Mesendoderm (in vitro differentiated cells): Measurements from ENCODE around the gene HOXD4.

Source experiments
- DNase-seq: peaks from one replicate; pipeline ENCODE4 v3.0.0; 2013
- H2AK5ac ChIP-seq: 2 replicates; pipeline ENCODE4 v1.6.1; 2013; ENCODE audit warnings: low read length, inconsistent platforms
- H2BK120ac ChIP-seq: 2 replicates; pipeline ENCODE4 v1.6.1; 2013; ENCODE audit warnings: low read depth, mild to moderate bottlenecking, low read length, moderate library complexity, mixed read lengths
- H2BK15ac ChIP-seq: replicated peaks from 2 replicates; pipeline ENCODE4 v1.6.1; 2013; ENCODE audit warnings: low read depth, mild to moderate bottlenecking, moderate library complexity
- H2BK5ac ChIP-seq: 2 replicates; pipeline ENCODE4 v1.6.1; 2013; ENCODE audit warnings: low read length, inconsistent platforms
- H3K18ac ChIP-seq: 2 replicates; pipeline ENCODE4 v1.6.1; 2013; ENCODE audit warnings: mild to moderate bottlenecking, low read length, mixed read lengths
- H3K23ac ChIP-seq: one replicate; pipeline ENCODE4 v1.6.1; 2013; ENCODE audit warnings: low read length
- H3K27ac ChIP-seq: 2 replicates; pipeline ENCODE4 v1.5.1; 2013; ENCODE audit warnings: low read depth, mild to moderate bottlenecking, inconsistent platforms, low read length, moderate library complexity
- H3K27me3 ChIP-seq: 2 replicates; pipeline ENCODE4 v1.6.1; 2013; ENCODE audit warnings: low read length, control low read depth, mild to moderate bottlenecking, inconsistent platforms; ENCODE audit not compliant: insufficient read depth, poor library complexity
- H3K36me3 ChIP-seq: 2 replicates; pipeline ENCODE4 v1.6.1; 2013; ENCODE audit warnings: low read length, inconsistent platforms; ENCODE audit not compliant: control insufficient read depth, insufficient read depth
- H3K4ac ChIP-seq: one replicate; pipeline ENCODE4 v1.6.1; 2013; ENCODE audit warnings: low read depth, mild to moderate bottlenecking, low read length, moderate library complexity
- H3K4me1 ChIP-seq: 2 replicates; pipeline ENCODE4 v1.6.1; 2013; ENCODE audit warnings: low read depth, low read length, inconsistent platforms; ENCODE audit not compliant: control insufficient read depth
- H3K4me2 ChIP-seq: 2 replicates; pipeline ENCODE4 v1.6.1; 2013; ENCODE audit warnings: low read length
- H3K4me3 ChIP-seq: 2 replicates; pipeline ENCODE4 v1.5.1; 2013; ENCODE audit warnings: mild to moderate bottlenecking, low read length
- H3K56ac ChIP-seq: one replicate; pipeline ENCODE4 v1.6.1; 2013; ENCODE audit warnings: low read length
- H3K79me1 ChIP-seq: 2 replicates; pipeline ENCODE4 v1.6.1; 2013; ENCODE audit warnings: low read length, inconsistent platforms
- H3K79me2 ChIP-seq: 2 replicates; pipeline ENCODE4 v1.6.1; 2013; ENCODE audit warnings: mild to moderate bottlenecking, low read length; ENCODE audit not compliant: control insufficient read depth, insufficient read depth
- H3K9ac ChIP-seq: 2 replicates; pipeline ENCODE4 v1.6.1; 2013; ENCODE audit warnings: low read length, inconsistent platforms
- H4K5ac ChIP-seq: one replicate; pipeline ENCODE4 v1.6.1; 2013; ENCODE audit warnings: low read length
- H4K8ac ChIP-seq: one replicate; pipeline ENCODE4 v1.6.1; 2013; ENCODE audit warnings: low read depth, mild to moderate bottlenecking, control low read depth, low read length, moderate library complexity
- WGBS: extraction: QIAGEN DNeasy Blood & Tissue Kit; methylation state at CpG from one replicate; pipeline ENCODE4 v1.1.7; 2013; ENCODE audit warnings: low lambda C conversion rate, missing lambda C conversion rate; ENCODE audit not compliant: insufficient coverage; ENCODE audit errors: extremely low coverage; 5-methylcytosine and 5-hydroxymethylcytosine counted together

HOXD4 gene

GRCh38 chr2:176187899-176188773 is 36.8 kb downstream of the HOXD4 start, which contains the start of gene HOXD1:
HOXD1 (plus strand) TSS chr2:176188668; CDS start chr2:176188802, 134 bp downstream.
- H2BK5ac ChIP-seq, result no peak within 1 kb of the TSS
- no peak within 1 kb of the TSS for H3K18ac ChIP-seq
- no peak within 1 kb of the TSS for H3K4ac ChIP-seq
- H3K4me3 ChIP-seq, result peak within 1 kb of the TSS; percentile 14
- no peak within 1 kb of the TSS for H2BK15ac ChIP-seq
- H3K4me2 ChIP-seq, result peak within 1 kb of the TSS; percentile 61
- H3K36me3 ChIP-seq, result no peaks in the 10 kb centered on the region
- H3K27ac ChIP-seq, result no peak within 1 kb of the TSS
- H2AK5ac ChIP-seq, result no peak within 1 kb of the TSS
- no peak within 1 kb of the TSS for H4K8ac ChIP-seq
- peak within 1 kb of the TSS; percentile 68 for H3K56ac ChIP-seq
- H3K23ac ChIP-seq, result peak within 1 kb of the TSS; percentile 18
- H3K79me1 ChIP-seq, result no peaks in the 10 kb centered on the region
- peak; percentile 68 for DNase-seq
- peaks cover 29% of the 10 kb centered on the region for H3K27me3 ChIP-seq
- H3K79me2 ChIP-seq, result no peaks in the 10 kb centered on the region
- peak within 1 kb of the TSS; percentile 40 for H3K9ac ChIP-seq
- peaks cover 9% of the 10 kb centered on the region for H3K4me1 ChIP-seq
- WGBS, result no CpG with 5 or more reads among the region's 68 CpGs
- H2BK120ac ChIP-seq, result no peak within 1 kb of the TSS
- no peak within 1 kb of the TSS for H4K5ac ChIP-seq

- DNase-seq, result peak; percentile 42
- H3K4me3 ChIP-seq, result no peak overlapping the region
- no peak overlapping the region for H3K18ac ChIP-seq
- peaks cover 9% of the 10 kb centered on the region for H3K4me1 ChIP-seq
- no peaks in the 10 kb centered on the region for H3K36me3 ChIP-seq
- H3K79me1 ChIP-seq, result no peaks in the 10 kb centered on the region
- no peaks in the 10 kb centered on the region for H3K79me2 ChIP-seq
- no peak overlapping the region for H3K27ac ChIP-seq
- H3K9ac ChIP-seq, result peak overlapping the region; percentile 4
- no CpG with 5 or more reads among the region's 98 CpGs for WGBS
- H2AK5ac ChIP-seq, result no peak overlapping the region
- H3K4me2 ChIP-seq, result peak overlapping the region; percentile 61
- H4K8ac ChIP-seq, result no peak overlapping the region
- no peak overlapping the region for H3K4ac ChIP-seq
- H3K56ac ChIP-seq, result no peak overlapping the region
- no peak overlapping the region for H2BK5ac ChIP-seq
- no peak overlapping the region for H2BK15ac ChIP-seq
- H3K23ac ChIP-seq, result peak overlapping the region; percentile 18
- no peak overlapping the region for H2BK120ac ChIP-seq
- H4K5ac ChIP-seq, result no peak overlapping the region
- H3K27me3 ChIP-seq, result peaks cover 28% of the 10 kb centered on the region
Measured at GRCh38 chr2:176188774-176189680, 37.7 kb downstream of the HOXD4 start.

GRCh38 chr2:176189681-176190641 is 38.6 kb downstream of the HOXD4 start:
- H3K18ac ChIP-seq, result no peak overlapping the region
- peak overlapping the region; percentile 37 for H3K4me2 ChIP-seq
- peak overlapping the region; percentile 18 for H3K23ac ChIP-seq
- no peak overlapping the region for H3K9ac ChIP-seq
- peaks cover 28% of the 10 kb centered on the region for H3K27me3 ChIP-seq
- H2BK5ac ChIP-seq, result no peak overlapping the region
- H3K4me1 ChIP-seq, result peaks cover 9% of the 10 kb centered on the region
- H3K4ac ChIP-seq, result no peak overlapping the region
- no peak overlapping the region for H2BK120ac ChIP-seq
- no peak overlapping the region for H3K27ac ChIP-seq
- H3K4me3 ChIP-seq, result no peak overlapping the region
- no peak overlapping the region for H4K5ac ChIP-seq
- no peak overlapping the region for H2AK5ac ChIP-seq
- no peak overlapping the region for H4K8ac ChIP-seq
- no peaks in the 10 kb centered on the region for H3K36me3 ChIP-seq
- H3K79me1 ChIP-seq, result no peaks in the 10 kb centered on the region
- no peak overlapping the region for H3K56ac ChIP-seq
- H2BK15ac ChIP-seq, result no peak overlapping the region
- no peaks in the 10 kb centered on the region for H3K79me2 ChIP-seq
- WGBS, result no CpG with 5 or more reads among the region's 28 CpGs
- DNase-seq, result no peak

GRCh38 chr2:176192351-176192750 is 41.0 kb downstream of the HOXD4 start:
- H3K4me2 ChIP-seq, result no peak overlapping the region
- H3K4me1 ChIP-seq, result peaks cover 7% of the 10 kb centered on the region
- no peak overlapping the region for H2AK5ac ChIP-seq
- peak; percentile 46 for DNase-seq
- H3K18ac ChIP-seq, result no peak overlapping the region
- H3K9ac ChIP-seq, result no peak overlapping the region
- H3K79me2 ChIP-seq, result no peaks in the 10 kb centered on the region
- H2BK5ac ChIP-seq, result no peak overlapping the region
- H2BK15ac ChIP-seq, result no peak overlapping the region
- H3K27ac ChIP-seq, result no peak overlapping the region
- no peak overlapping the region for H4K5ac ChIP-seq
- H4K8ac ChIP-seq, result no peak overlapping the region
- H3K4ac ChIP-seq, result no peak overlapping the region
- H3K23ac ChIP-seq, result no peak overlapping the region
- H3K27me3 ChIP-seq, result peaks cover 26% of the 10 kb centered on the region
- no peaks in the 10 kb centered on the region for H3K79me1 ChIP-seq
- H3K56ac ChIP-seq, result no peak overlapping the region
- no CpG with 5 or more reads among the region's 1 CpG for WGBS
- no peak overlapping the region for H3K4me3 ChIP-seq
- no peaks in the 10 kb centered on the region for H3K36me3 ChIP-seq
- no peak overlapping the region for H2BK120ac ChIP-seq

- Histone ChIP-seq H4K8ac (no peak overlapping the region), H3K79me2 (no peaks in the 10 kb centered on the region), H3K79me1 (no peaks in the 10 kb centered on the region), H3K4me1 (peaks cover 2% of the 10 kb centered on the region), H3K56ac (no peak overlapping the region), H3K4me3 (no peak overlapping the region), H3K9ac (no peak overlapping the region), H2BK5ac (no peak overlapping the region), H3K4me2 (no peak overlapping the region), H2AK5ac (no peak overlapping the region), H4K5ac (no peak overlapping the region), H3K18ac (no peak overlapping the region), H3K27ac (no peak overlapping the region), H2BK15ac (no peak overlapping the region), H3K27me3 (peaks cover 19% of the 10 kb centered on the region), H3K4ac (no peak overlapping the region), H3K36me3 (no peaks in the 10 kb centered on the region), H2BK120ac (no peak overlapping the region), H3K23ac (no peak overlapping the region)
- DNase-seq, result no peak
- WGBS, result no CpG with 5 or more reads among the region's 1 CpG
Measured at GRCh38 chr2:176193048-176193447, 41.7 kb downstream of the HOXD4 start.
